ENCODE measurements around the gene APLP2.
"Not testable (repeated sequence)": the region's sequence is repeated elsewhere in the genome, so short reads cannot be mapped to it uniquely, and the experiment has no call there.

The APLP2 gene

DNA sequence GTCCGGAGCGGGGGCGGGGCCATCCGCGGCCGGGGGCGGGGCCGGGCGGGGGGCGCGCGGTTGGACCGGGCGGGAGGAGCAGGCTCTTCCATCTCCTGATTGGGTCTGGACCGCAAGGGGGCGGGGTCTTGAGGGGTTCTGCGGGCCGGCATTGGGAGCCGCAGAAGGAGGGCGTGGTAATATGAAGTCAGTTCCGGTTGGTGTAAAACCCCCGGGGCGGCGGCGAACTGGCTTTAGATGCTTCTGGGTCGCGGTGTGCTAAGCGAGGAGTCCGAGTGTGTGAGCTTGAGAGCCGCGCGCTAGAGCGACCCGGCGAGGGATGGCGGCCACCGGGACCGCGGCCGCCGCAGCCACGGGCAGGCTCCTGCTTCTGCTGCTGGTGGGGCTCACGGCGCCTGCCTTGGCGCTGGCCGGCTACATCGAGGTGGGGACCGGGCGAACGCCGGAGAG lies at the start of gene APLP2:
APLP2 (plus strand) TSS at position 236 of the 450 bp plus-strand sequence; CDS start at position 320, 84 bp downstream.
- peak; percentile 88 for DNase-seq

DNA sequence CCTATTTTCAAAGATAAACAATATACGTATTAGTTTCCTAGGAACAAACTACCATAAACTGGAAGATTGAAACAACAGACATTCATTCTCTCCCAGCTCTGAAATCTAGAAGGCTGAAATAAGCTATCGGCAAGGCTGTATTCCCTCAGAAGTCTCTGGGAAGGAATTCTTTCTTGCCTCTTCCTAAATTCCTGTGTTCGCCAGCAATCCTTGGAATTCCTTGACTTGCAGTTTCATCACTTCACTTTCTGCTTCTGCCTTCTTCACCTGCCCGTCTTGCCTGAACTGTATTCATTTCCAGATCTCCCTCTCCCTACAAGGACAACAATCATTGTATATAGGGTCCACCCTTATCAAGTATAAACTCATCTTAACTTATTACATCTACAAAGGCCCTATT lies 49.4 kb upstream of the APLP2 start:
- DNase-seq: no peak

DNA sequence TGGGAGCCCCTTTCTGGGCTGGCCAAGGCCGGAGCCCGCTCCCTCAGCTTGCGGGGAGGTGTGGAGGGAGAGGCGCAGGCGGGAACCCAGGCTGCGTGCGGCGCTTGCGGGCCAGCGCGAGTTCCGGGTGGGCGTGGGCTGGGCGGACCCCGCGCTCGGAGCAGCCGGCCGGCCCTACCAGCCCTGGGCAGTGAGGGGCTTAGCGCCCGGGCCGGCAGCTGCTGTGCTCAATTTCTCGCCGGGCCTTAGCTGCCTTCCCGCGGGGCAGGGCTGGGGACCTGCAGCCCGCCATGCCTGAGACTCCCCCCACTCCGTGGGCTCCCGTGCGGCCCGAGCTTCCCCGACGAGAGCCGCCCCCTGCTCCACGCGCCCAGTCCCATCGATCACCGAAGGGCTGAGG lies 48.1 kb upstream of the APLP2 start:
- not testable (repeated sequence) for DNase-seq

DNA sequence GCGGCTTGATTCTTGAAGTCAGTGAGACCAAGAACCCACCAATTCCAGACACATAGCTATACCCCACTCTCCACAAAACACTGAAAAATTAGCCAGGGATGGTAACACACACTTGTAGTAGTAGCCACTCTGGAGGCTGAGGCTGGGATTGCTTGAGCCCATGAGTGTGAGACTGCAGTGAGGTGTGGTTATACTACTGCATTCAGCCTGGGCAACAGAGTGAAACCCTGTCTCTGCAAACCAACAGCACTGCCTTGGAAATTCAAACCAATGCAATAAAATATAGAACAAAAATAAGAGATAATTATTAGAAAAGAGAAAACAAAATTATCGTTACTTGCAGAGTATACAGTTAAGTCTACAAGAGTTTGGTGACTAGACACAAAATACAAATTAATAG lies 46.9 kb upstream of the APLP2 start:
- DNase-seq: no peak

DNA sequence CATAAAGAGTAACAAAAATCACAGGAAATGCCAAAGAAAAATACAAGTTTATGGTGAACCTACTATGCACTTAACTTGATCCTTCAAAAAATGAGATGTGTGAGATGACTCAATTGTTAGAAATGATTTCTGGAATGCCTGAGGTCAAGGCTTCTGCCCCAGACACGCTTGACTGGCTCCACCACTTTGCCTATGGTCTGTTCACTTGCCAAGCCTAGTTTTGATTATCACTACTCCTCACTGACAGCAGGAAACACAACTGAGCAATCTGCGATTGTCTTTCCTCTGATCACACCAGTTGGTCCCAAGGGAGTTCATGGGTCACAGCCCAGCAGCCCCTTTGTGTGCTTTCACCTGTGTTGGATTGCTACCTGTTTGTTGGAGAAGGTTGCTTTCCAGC lies 46.5 kb upstream of the APLP2 start:
- no peak for DNase-seq

DNA sequence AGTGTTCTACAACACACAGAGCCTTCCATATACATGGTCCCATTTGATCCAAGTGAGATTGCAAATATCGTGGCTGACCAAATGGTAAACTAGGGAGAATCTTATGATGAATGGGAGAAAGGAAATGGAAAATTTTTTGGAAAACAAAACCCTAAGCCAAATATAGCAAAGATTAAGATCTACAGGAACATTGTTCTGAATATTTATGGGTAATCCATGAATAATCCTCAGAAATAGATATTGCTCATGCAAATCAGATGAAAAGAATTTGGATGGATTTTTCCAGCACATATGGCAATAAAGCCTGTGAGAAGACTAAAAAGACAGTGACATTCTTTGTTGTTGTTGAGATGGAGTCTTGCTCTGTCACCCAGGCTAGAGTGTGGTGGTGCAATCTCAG lies 45.3 kb upstream of the APLP2 start:
- no peak for DNase-seq

DNA sequence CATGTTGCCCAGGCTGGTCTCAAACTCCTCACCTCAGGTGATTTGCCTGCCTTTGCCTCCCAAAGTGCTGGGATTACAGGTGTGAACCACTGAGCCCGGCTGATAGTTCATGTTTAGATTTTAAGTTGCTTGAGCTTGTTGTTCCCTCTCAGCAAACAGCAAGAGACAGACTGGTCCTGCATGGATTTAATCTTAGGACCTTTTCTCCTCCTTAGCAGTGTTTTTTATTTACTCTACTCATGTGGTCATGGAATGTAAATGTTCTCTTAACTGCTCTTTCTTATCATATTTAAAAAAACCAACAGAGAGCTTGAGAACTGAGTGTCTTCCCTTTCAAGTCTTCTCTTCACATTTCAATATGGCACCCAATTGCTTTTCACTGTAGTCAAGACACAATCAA lies 44.3 kb upstream of the APLP2 start:
- no peak for DNase-seq

DNA sequence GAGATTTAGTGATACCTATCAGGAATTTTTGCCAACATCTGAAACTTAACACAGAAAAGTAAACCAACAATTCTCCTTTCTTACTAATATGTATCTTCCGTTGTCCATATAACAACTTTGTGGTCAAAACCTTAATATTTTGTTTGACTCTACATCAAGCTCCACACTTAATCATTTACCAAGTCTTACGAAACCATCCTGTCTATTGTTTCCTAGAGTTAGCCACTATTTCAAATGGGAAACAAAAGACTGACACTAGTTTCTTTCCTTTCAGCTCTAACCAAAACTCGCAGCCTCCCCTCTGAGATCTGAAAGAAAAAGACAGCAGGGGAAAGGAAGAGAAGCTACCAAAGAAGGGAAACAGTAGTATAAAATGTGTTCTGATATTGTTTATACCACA lies 40.6 kb upstream of the APLP2 start:
- DNase-seq: no peak

DNA sequence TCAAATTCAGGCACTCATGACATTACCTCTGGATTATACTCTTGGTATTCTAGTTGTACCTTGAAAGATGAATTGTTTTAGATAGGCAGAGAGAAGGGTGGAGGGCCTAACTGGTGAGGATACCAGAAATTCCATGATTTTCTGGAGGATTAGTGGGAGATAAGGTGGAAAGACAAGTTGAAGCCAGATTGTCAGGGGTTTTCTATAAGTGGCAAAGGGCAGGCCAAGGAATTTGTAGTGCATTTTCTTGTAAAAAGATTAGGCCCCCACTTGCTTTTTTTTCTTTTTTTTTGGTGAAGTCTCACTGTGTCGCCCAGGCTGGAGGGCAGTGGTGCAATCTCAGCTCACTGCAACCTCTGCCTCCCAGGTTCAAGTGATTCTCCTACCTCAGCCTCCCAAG lies 38.6 kb upstream of the APLP2 start:
- DNase-seq: no peak

DNA sequence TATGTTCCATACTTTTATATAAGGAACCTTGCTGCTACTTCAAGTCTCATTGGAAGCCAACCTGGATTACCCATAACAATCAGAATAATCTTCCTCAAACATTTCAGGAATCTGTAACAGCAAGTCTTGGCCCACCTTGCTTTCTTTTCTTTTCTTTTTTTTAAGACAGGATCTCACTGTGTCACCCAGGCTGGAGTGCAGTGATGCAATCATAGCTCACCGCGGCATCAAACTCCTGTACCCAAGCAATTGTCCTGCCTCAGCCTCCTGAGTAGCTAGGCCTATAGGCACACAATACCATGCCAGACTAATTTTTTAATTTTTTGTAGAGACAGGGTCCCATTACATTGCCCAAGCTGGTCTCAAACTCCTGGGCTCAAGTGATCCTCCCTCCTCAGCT lies 37.7 kb upstream of the APLP2 start:
- DNase-seq: no peak

DNA sequence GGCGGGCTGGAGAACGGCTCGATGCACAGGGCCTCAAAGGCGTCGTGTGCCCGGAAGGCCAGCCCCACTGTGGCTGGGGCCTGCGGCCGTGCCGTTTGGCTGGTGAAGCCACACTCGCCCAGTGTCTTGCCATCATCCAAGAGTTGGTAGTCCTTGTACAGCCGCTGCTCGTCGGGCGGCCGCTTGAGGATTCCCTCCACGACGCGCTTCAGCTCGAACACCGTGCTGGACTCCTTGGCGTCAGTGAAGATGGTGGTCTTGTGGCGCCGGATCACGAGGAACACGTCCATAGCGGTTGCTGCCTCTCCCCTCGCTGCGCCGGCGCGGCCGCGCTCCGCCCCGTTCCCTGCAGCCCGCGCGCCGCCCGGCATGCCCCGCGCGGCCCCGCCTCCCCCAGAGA lies 36.8 kb upstream of the APLP2 start:
- no peak for DNase-seq

DNA sequence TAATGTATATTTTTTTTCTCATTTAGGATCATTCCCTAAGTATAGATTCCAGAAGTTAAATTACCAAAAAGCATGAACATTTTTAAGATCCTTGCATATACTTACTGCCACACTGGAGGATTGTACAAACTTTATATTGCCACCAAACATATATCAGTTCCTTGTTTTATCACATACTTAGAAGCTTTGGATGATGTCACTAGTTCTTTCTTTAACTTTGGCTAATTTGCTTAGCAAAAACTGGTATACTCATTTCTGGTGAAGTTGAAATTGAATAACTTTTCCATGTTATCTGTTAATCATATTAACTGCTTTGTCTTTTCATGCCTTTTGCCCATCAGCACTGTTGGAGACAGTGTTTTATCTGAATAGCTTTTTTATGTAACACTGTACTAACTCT lies 35.5 kb upstream of the APLP2 start:
- DNase-seq: no peak

DNA sequence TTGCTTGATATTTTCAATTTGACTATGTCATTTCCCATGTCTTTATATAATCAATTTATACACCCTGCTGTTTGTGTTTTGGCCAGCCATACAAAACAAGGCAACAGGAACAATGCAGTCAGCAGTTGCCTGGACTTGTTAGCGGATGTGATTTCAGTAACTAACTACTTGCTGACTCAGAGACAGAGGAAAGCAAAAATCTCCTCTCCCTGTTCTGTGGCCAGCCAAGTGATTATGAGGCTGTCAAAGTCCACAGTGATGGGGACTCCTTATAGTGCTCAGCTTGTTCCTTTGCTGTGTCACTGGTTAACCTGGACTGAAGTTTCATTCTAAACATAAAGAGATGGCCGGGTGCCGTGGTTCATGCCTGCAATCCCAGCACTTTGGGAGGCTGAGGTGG lies 32.6 kb upstream of the APLP2 start:
- DNase-seq: no peak

DNA sequence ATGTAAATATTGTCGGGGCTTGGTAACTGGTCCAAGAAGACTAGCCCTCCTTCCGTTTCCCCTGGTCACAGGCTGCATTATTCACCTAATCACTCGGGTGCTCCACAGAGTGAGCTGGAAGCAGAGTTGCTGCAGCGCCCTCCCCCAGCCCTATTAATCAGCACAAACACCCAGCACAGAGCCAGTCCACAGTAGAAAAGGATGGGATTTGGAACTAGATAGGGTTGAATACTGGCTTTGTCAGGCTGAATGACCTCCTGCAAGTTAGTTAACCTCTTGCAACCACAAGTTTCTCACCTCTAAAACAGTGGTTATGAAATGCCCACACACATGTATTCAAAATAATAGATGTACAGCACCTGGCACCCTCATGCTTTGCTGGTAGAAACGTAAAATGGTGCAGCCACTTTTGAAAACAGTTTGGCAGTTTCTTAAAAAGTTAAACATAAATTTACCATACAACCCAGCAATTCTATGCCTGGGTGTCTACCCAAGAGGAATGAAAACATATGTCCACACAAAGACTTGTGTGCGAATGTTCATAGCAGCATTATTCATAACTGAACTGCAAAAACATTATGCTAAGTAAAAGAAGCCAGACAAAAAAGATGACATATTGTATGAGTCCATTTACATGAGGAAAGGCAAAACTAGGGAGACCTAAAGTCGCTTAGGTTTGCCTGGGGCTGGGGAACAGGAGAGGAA lies 31.7 kb upstream of the APLP2 start:
- DNase-seq: no peak

DNA sequence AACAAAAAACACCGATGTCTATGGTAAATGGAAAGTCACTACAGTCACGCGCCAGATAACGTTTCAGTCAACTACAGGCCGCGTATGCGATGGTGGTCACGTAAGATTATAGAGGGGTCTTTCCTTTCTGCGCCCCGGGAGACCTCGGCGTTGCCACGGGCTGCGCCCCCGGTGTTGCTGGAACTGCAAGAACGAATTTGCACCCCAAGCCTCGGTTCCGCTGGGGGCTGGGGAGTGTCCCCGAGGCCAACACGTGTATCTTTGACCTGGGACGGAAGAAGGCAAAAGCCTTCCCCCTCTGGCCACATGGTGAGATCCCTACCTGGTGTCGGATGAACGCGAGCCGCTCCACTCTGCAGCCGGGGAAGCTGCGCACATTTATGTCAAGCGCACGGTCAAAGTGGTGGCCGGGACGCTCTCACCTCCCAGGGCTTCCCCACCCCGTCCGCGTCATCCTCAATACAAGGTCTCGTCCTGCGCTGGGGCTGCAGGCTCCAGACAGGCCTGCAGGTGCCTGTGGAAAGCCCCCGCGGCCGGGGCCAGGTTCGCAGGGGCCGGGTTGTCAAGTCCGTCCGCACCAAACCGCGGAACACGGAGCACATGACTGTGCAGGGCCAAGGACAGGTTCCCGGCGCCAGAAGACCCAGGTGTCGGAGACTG lies 29.3 kb upstream of the APLP2 start:
- no peak for DNase-seq

DNA sequence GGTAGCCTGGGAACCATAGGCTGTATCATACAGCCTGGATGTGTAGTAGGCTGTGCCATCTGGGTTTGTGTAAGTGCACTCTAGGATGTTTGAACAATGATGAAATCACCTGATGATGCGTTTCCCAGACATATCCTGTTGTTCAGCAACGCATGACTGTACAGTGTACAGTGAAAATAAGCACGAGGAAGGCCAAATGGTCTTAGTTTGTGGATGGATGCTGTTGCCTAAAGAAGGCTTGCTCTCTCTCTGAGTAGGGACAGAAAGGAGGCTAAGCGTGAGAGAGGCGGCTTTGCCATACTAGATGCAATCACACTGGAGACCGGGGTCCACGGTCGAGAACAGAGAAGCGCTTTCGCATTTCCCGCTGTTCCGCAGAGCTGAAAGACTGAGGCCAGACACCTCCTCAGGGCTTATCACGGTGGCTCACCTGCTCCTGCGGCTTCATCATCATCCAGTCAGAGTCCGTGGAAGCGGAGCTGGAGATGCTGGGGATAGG lies 27.6 kb upstream of the APLP2 start:
- no peak for DNase-seq

DNA sequence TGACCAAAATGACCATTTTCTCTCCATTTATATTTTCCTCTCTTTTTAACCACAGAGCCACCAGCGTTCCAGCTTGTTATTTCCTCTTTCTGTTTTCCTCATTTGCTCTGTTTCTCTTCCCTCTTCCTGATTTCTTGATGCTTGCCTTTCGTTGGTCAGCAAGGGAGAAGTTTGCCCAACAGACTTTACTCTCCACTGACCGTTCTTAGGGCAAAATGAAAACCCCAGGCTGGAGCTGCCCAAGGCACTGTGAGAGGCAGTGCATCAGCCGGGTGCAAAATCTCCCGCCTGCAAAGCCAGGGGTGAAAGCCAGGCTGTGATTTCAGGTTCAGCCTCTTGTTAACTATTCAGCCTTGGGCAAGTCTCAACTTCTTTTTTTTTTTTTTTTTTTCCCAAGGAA lies 26.1 kb upstream of the APLP2 start:
- DNase-seq: no peak

DNA sequence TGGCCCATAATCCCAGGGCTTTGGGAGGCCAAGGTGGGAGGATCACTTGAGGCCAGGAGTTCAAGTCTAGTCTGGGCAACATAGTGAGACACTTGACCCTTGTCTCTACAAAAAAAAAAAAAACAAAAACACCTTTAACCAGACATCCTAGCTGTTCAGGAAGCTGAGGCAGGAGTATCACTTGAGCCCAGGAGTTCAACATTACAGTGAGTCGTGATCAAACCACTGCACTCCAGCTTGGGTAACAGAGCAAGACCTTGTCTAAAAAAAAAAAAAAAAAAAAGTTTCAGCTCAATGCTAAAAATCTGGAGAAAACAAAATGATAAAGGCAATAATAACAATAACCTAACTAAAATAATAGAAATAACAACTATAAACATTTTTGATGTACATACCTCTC lies 22.6 kb upstream of the APLP2 start:
- no peak for DNase-seq

DNA sequence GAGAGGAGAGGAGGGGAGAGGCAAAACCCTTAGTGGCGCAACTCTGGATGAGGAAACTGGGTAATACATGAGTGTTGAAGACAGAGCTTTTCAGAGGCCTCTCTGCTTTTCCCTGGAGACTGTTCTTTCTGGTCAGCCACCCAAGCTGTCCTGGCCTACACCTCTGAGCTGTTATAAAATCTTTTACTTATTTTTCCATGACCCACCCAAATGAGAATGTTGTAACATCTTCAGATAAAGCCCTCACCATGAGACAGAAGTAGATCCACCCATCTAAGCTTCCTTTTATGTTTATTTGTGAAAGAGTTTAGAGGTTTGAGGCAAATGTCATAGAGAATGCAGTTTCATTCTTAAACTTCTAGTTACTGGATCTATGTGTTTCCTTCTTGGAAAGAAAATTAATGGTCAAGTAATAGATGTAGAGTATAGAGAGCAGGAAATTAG lies 20.3 kb upstream of the APLP2 start:
- DNase-seq: no peak

DNA sequence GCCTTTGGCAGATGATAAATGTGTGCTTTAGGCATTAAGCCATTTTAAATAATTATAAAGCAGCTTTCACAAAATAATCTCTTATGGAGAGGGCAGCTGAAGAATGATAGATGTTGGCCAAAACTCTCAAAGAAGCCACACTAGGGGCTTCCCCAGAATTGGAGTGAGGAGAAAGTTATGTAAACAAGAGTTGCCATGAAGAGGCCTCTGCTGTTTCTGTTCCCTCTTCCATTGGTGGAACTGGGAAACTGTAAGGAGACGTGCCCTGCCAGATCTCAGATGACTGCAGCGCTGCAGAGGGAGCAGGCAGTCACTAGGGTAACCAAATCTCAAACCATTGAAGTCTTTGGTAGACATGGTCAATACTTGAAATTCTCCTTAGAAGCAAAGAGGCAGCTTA lies 19.4 kb upstream of the APLP2 start:
- no peak for DNase-seq

DNA sequence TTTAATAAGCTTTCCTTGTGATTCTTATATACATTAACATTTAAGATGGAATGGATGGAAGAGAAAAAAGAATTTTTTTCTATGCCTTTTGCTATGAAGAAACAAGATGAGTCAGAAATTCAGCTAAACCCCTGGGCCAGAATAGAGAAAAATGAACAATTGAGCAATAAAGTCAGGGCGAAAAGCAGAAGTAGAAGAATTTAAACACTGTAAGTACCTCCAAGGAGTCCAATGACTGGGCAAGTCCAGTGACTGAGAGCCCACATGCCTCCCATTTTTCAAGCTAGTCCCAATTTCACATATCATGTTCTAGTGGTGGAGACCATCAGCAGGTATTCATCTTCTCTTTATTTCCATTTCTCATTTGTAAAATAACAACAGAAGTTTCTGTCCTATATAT lies 18.6 kb upstream of the APLP2 start:
- no peak for DNase-seq

DNA sequence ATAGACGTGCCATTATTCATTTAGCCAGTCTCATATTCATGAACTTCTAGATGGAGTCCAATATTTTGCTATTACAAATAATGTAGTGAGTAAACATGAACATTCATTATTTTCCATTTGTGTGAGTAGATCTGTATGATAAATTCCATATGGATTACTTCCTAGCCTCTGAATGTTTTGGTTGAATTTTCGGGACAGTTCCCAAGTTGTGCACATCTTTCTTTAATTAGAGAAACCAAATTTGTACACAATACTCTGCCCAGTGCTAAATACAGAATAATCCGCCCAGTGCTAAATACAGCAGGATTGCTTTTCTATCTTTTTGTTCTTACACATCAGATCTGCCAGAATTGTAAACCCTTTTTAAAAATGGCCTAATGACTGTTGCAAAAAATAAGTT lies 17.1 kb upstream of the APLP2 start:
- DNase-seq: no peak

DNA sequence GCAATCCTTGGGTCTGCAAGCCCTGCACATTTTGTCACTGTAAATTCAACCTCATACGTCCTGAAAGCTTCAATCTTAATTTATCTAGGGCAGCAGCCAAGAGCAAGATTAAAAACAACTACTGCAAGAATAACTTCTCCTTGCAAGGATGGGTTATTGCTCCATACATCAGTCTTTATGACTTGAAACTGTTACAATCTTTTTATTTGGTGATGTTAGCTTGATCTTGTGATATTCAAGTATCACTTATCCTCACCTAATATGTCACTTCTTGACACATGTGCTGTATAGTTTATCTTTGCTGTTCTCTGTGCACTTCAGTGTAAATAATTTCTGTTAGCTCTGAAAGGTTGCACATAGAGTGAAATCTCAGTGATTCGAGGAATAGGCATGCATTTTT lies 14.7 kb upstream of the APLP2 start:
- no peak for DNase-seq

DNA sequence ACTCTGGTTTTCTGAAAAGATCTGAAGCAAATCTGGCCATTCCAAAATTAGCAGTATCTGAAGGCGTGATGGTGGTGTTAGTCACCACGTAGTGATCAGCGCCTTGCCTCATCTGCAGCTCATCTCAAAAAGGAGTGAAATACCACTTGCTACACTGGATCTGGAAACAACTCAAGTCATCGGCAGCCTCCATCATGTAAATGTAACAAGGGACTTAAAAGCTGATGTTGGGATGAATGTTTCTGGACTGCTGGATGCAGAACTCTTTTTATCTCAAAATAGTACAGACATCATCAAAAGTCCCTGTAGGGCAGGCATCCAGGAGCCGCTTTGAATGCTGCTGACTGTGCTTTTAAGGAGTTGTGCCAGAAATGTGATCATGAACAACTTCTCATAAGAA lies 14.1 kb upstream of the APLP2 start:
- no peak for DNase-seq

DNA sequence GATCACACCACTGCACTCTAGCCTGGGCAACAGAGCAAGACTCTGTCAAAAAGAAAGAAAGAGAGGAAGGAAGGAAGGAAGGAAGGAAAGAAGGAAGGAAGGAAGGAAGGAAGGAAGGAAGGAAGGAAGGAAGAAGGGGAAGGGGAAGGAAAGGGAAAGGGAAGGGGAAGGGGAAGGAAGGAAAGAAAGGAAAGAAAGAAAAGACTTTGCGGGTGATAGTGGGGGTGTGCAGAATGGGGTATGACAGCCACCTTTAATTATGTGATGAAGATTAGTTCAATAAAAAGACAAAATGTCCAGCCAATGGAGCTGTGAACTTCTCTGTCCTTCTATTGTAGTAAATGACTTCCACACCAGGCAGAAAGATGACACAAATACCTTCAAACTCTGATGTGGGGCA lies 8.7 kb upstream of the APLP2 start:
- no peak for DNase-seq
